Breast epithelium (tissue), 3 donors: ENCODE data around the gene STARD13.

Source experiments
- CTCF ChIP-seq, 3 donors: fragments of 450-650 bp; IDR thresholded peaks; one replicate each; pipeline ENCODE4 v1.5.1; 2016 to 2017; ENCODE audit warnings: antibody characterized with exemption in 3 of 3, mild to moderate bottlenecking in 3 of 3, moderate library complexity in 3 of 3
- POLR2AphosphoS5 ChIP-seq, 3 donors: sonication (generic); formaldehyde crosslinking; IDR thresholded peaks; one replicate each; pipeline ENCODE4 v1.6.1; 2017; ENCODE audit warnings: antibody characterized with exemption in 3 of 3

GRCh38 chr13:33058776-33059327 is 226.7 kb downstream of the STARD13 start:
- TF ChIP-seq CTCF (IDR thresholded peaks at IDR 0.05) (no peak), POLR2AphosphoS5 (IDR thresholded peaks at IDR 0.05) (no peak)
